ENCODE measurements around the gene ASNS.

DNA sequence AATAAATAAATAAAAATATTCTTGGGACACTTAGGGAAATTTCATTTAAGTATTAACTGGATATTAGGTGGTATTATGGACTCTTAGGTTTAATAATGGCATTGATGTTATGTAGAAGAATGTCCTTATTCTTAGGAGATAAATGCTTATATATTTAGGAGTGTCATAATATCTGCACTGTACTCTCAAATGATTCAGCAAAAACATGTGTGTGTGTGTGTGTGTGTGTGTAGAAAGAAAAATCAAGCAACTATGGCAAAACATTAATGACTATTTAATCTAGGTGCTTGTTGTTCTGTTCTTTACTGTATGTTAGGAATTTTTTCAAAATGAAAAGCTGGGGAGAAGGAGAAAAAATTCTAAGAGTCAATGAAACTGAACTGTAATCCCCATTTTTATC, 3.9 kb downstream of the ASNS start:
- TF ChIP-seq, protein P1, sequence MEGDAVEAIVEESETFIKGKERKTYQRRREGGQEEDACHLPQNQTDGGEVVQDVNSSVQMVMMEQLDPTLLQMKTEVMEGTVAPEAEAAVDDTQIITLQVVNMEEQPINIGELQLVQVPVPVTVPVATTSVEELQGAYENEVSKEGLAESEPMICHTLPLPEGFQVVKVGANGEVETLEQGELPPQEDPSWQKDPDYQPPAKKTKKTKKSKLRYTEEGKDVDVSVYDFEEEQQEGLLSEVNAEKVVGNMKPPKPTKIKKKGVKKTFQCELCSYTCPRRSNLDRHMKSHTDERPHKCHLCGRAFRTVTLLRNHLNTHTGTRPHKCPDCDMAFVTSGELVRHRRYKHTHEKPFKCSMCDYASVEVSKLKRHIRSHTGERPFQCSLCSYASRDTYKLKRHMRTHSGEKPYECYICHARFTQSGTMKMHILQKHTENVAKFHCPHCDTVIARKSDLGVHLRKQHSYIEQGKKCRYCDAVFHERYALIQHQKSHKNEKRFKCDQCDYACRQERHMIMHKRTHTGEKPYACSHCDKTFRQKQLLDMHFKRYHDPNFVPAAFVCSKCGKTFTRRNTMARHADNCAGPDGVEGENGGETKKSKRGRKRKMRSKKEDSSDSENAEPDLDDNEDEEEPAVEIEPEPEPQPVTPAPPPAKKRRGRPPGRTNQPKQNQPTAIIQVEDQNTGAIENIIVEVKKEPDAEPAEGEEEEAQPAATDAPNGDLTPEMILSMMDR (IDR thresholded peaks at IDR 0.05; ENCODE audit: low read depth, low read length, poor library complexity, severe bottlenecking), result no peak
- no peak for TF ChIP-seq EZH2phosphoT487 (IDR thresholded peaks at IDR 0.05; ENCODE audit: borderline replicate concordance, low read length)

Measured in DOHH2 (cell line).